Lung (tissue), 12 donors: ENCODE data around the gene PSMC2. TPM values are rescaled to one million over a fixed set of nuclear protein-coding genes. Genes with fewer than 3 reads are reported as not detected.

Experiments used
- ATAC-seq: fragments of 200-7000 bp; cut with Tn5 transposase; one replicate; pipeline ENCODE4 v1.9.1; 2020; ENCODE audit warnings: moderate number of reproducible peaks; ENCODE audit not compliant: insufficient read depth, low FRiP score
- DNase-seq, 3 donors: peaks; one replicate each; pipeline ENCODE4 v3.0.0-alpha.2; 2013 to 2017
- H3K27ac ChIP-seq, 2 donors: one replicate each; pipeline ENCODE4 v1.5.1; 2013; ENCODE audit warnings: mild to moderate bottlenecking in 2 of 2, moderate library complexity in 2 of 2, control low read depth in 1 of 2, inconsistent platforms in 1 of 2, low read depth in 1 of 2, low read length in 1 of 2
- H3K27me3 ChIP-seq, 3 donors: one replicate each; pipeline ENCODE4 v1.5.1; 2013; ENCODE audit warnings: low read length in 2 of 3; ENCODE audit not compliant: control insufficient read depth in 3 of 3, insufficient read depth in 3 of 3
- H3K36me3 ChIP-seq, 4 donors: one replicate each; pipeline ENCODE4 v1.5.1; 2013; ENCODE audit warnings: low read length in 4 of 4, mild to moderate bottlenecking in 1 of 4, moderate library complexity in 1 of 4; ENCODE audit not compliant: control insufficient read depth in 4 of 4, insufficient read depth in 4 of 4
- H3K4me1 ChIP-seq, 5 donors: one replicate each; pipeline ENCODE4 v1.5.1; 2013; ENCODE audit warnings: low read length in 5 of 5, mild to moderate bottlenecking in 2 of 5, moderate library complexity in 1 of 5; ENCODE audit not compliant: control insufficient read depth in 5 of 5, insufficient read depth in 5 of 5
- H3K4me3 ChIP-seq: one replicate; pipeline ENCODE4 v1.5.1; 2013; ENCODE audit warnings: mild to moderate bottlenecking, control low read depth, moderate library complexity
- H3K9ac ChIP-seq, 2 donors: one replicate each; pipeline ENCODE4 v1.5.1; 2013; ENCODE audit warnings: low read length in 2 of 2, control low read depth in 1 of 2; ENCODE audit not compliant: insufficient read depth in 1 of 2
- H3K9me3 ChIP-seq, 4 donors: one replicate each; pipeline ENCODE4 v1.5.1; 2013; ENCODE audit warnings: low read length in 3 of 4, mild to moderate bottlenecking in 1 of 4, moderate library complexity in 1 of 4; ENCODE audit not compliant: control insufficient read depth in 4 of 4, insufficient read depth in 3 of 4
- CTCF ChIP-seq: IDR thresholded peaks from 2 replicates; pipeline ENCODE4 v1.5.1; 2012; ENCODE audit warnings: mild to moderate bottlenecking; ENCODE audit errors: control extremely low read depth, extremely low read depth
- WGBS, 2 donors: extraction: QIAGEN DNeasy Blood & Tissue Kit; methylation state at CpG; one replicate each; pipeline ENCODE4 v1.1.7; 2013; 5-methylcytosine and 5-hydroxymethylcytosine counted together
- polyA plus RNA-seq, 2 donors: library from polyadenylated mRNA; stranded (reverse); fragments of 200-250 nt; gene quantifications; one replicate each; pipeline ENCODE4 v1.2.1, GENCODE V29; 2013
- total RNA-seq, 2 donors: library from RNA; depleted of rRNA in 1 of 2; stranded (reverse); fragments of >200 nt in 1 of 2; gene quantifications; one replicate each; pipeline ENCODE4 v1.2.1, GENCODE V29; 2014 to 2021
- donor health status: control.
- donor health status: control.
- donor health status: Bipolar disorder and iron deficiency.
- donor health status: healthy.
- donor health status: DM: yes; HTN: yes; CAD: no.

The PSMC2 gene
- total and polyA plus RNA-seq, 4 donors, result 68.8 to 157 (median 100) TPM

DNA sequence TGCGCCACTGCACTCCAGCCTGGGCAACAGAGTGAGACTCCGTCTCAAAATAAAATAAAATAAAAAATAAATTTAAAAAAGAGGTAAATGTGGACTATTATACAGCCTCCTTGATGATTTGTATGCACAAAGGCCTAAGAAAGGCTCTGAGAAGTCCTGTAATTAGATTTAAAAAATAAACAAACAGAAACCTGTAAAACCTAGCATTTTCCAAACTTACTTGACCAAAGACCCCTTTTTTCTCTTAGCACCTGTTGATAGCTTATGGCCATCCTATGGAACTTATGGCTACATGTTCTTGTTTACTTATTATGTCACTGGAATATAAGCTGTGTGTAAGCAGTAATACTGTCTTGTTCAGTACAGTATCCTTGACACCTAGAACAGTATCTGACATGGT is 8.6 kb upstream of the PSMC2 start:
- no peak for ATAC-seq
- Histone ChIP-seq H3K27me3 (no peaks in the 10 kb centered on the region), H3K27ac (no peak overlapping the region), H3K9me3 (no peaks in the 10 kb centered on the region), H3K4me1 (peaks cover 0 to 7% (median 3%) of the 10 kb centered on the region in 5 donors), H3K36me3 (peaks cover 7 to 31% (median 20%) of the 10 kb centered on the region in 4 donors), H3K9ac (no peak overlapping the region), H3K4me3 (no peak overlapping the region)
- 96 to 99% methylated on average over 2 of the region's 2 CpGs for WGBS, 2 donors
- TF ChIP-seq CTCF, result no peak
- DNase-seq, result no peak

GRCh38 chr7:103341466-103341865 is 6.0 kb upstream of the PSMC2 start:
- WGBS, 2 donors, result 73 to 79% methylated on average over 2 of the region's 2 CpGs
- no peak for TF ChIP-seq CTCF
- no peak for ATAC-seq

DNA sequence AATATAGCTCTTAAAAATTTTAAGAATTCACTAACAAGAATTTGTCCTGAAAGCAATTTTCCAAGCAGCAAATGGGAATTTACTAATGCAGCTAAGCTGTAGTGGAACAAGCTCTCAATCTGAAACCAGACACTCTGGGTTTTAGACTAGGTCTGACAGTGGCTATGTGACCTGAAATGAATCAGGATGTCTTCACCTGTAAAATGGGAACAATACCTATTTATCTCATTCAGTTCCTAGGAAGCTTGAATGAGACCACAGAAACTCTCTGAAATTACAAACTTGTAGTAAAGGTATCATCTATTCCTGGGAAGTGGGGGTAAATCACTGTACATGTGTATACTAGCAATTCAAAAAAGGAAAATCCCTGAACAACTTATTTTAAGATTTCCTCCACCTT is 4.1 kb upstream of the PSMC2 start:
- ATAC-seq, result no peak
- H3K27me3 ChIP-seq, result no peaks in the 10 kb centered on the region
- peak overlapping the region; percentile 82 to 86 for H3K9ac ChIP-seq

More at GRCh38 chr7:103341466-103341865, 6.0 kb upstream of the PSMC2 start:
- Histone ChIP-seq H3K27me3 (no peaks in the 10 kb centered on the region), H3K9ac (no peak overlapping the region), H3K27ac (no peak overlapping the region), H3K4me1 (peaks cover 0 to 12% (median 3%) of the 10 kb centered on the region in 5 donors), H3K4me3 (no peak overlapping the region), H3K36me3 (peaks cover 8 to 27% (median 14%) of the 10 kb centered on the region in 4 donors), H3K9me3 (no peaks in the 10 kb centered on the region)
- no peak for DNase-seq

More for the DNA sequence above, 4.1 kb upstream of the PSMC2 start:
- peak in 1 of 3 donors; percentile 7 for DNase-seq
- Histone ChIP-seq H3K36me3 (peaks cover 4 to 17% (median 10%) of the 10 kb centered on the region in 4 donors), H3K4me3 (no peak overlapping the region), H3K4me1 (peaks cover 0 to 20% (median 3%) of the 10 kb centered on the region in 5 donors), H3K9me3 (no peaks in the 10 kb centered on the region), H3K27ac (no peak overlapping the region)
- TF ChIP-seq CTCF, result no peak
